GM21737 (cell line): ENCODE results near the gene PRR36.
"Not testable (repeated sequence)": the region's sequence is repeated elsewhere in the genome, so short reads cannot be mapped to it uniquely, and the experiment has no call there.

Experiments used
- ATAC-seq: cut with Tn5 transposase; IDR thresholded peaks from one replicate; pipeline ENCODE4 v1.9.1; 2021; ENCODE audit warnings: mild to moderate bottlenecking, moderate library complexity; ENCODE audit not compliant: unreplicated experiment

Gene PRR36

DNA sequence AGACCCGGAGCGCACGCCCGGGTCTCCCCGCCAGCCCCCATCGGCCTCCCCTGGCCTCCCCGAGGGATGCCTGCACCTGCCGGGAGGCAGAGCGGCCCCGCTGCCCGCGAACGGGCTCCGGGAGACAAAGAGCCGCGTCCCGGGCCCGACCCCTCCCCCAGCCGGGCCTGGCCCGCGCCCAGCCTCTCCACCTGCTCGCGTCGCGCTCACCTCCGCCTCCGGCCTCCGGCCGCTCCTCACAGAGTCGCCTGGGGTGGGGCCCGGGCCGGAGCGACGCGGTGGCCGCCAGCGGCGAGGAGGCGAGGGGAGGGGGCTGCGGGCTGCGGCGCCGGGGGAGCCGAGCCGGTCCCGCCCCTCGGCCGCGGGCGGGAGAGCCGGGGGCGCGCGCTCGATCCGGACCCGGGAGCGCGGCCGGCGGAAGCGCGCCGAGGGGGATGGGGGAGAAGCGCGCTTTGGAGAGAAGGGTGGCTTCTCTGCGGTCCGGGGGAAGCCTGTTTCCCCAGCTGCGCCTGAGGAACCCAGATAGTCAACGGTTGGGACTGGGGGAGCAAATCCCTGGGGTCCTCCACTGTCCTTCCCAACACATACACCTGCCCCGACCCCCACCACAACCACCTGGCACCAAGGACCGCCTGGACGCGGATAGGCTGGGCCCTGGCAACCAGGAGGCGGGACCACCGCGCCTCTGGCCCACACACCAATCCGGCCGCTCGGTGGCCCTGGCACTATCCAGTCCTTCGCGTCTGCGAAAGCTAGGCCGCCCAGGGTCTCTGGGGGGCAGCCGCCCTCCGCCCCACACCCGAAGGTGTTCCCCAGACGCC, at the start of gene PRR36:
Gene PRR36 (minus strand): TSS at position 315 of the 821 bp plus-strand sequence. CDS start 701 bp downstream, outside the sequence.
- ATAC-seq = no peak

DNA sequence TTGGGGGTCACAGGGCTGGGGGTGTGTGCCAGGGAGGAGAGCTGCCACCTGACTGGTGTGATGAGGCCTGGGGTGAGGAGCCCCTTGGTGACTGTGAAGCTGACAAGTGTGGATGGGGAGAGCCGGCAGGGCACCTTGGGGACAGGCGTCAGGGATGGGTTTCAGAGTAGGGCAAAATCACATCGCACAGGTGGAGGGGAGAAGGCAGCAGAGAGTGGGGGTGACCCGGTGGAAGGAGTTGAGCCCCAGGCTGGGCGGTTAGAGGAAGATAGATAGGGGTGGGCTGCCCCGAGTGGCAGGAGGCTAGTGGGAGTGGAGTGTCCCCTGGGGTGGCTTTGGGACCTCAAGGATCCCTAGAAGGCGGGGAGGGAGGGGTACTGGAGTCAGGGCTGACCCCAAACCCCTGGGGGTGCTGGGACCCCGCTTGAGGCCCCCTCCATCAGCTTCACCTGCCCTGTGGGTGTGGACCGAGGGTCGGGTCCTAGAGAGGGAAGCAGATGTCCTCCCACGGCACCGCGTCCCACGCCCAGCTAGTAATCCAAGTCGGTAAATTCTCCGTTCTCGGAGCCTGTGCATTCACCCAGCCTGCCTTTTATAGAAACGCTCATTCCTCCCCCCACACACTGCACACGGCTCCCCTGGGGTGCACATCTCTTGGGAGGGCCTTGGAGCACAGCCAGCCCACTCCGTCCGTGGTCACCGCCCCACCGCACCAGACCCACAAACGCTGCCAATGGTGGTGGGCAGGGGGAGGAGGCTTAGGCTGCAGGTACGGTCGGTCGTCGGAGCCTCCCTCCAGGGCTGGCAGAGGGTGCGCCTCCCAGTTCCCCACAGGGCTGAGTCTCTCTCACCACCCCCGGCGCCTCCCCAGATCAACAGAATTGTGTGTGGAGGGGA, 49.4 kb upstream of the PRR36 start:
- no peak for ATAC-seq

DNA sequence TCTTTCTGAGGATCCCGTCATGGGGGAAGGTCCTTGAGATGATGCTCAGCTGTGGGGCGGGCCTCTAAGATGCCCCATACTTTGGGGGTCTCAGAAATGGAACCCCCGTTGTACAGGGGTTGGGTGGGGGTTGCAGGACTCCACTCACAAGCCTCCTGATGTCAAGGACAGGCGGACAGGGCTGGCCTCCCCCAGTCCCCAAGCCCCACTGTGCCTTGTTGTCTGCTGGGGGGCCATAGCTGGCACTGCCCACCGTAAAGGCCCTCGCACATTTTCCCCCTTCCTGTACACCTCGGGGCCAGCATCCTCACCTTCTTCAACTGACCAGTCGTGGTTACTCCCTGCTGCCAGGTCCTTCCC, 48.6 kb upstream of the PRR36 start:
- ATAC-seq = no peak

DNA sequence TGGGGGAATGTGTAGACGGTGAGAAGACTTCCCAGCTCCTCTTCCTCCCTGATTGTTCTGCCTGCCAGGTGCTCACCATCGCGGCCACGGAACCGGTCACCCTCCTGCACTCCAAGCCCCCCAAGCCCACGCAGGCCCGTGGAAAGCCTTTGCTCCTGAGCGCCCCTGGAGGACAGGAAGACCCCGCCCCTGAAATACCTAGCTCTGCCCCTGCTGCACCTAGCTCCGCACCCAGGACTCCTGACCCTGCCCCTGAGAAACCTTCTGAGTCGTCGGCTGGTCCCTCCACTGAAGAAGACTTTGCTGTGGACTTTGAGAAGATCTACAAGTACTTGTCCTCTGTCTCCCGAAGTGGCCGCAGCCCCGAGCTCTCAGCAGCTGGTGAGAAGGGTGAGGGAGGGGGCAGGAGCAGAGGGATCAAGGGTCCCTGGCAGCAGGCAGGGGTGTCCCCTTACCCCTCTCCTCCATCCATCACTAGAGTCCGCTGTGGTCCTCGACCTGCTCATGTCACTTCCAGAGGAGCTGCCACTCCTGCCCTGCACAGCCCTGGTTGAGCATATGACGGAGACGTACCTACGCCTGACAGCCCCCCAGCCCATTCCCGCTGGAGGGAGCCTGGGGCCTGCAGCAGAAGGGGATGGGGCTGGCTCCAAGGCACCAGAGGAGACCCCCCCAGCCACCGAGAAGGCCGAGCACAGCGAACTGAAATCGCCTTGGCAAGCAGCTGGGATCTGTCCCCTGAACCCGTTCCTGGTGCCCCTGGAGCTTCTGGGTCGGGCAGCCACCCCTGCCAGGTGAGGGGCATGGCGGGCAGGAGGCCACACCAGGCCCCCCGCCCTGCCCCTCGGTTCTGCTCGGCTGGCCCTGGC, 48.0 kb upstream of the PRR36 start:
- ATAC-seq = no peak

DNA sequence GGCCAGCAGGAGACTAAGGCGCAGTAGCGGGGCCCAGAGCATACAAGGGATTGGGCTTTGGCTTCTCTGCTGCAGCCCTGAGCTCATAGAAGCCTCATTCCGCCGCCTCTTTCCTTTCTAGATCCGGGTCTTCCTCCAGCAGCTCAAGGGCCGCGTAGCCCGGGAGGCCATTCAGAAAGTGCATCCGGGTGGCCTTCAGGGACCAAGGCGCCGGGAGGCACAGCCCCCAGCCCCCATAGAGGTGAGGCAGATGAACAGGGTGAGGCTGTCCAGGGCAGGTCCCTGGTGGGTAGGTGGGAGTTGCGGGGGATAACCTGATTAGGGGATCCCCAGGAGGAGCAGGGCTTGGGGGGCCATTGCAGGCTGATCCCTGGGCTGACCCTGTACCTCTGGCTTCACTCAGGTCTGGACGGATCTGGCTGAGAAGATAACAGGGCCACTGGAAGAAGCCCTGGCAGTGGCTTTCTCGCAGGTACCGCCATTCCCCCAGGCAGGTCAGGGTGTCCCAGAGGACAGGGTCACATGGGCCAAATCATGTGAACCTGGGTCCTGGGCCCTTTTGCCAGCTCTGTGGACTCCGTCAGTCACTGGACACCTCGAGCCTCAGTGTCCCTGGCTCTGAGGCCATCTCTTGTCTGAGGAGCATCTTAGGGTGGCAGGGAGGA, 47.2 kb upstream of the PRR36 start:
- ATAC-seq = no peak

DNA sequence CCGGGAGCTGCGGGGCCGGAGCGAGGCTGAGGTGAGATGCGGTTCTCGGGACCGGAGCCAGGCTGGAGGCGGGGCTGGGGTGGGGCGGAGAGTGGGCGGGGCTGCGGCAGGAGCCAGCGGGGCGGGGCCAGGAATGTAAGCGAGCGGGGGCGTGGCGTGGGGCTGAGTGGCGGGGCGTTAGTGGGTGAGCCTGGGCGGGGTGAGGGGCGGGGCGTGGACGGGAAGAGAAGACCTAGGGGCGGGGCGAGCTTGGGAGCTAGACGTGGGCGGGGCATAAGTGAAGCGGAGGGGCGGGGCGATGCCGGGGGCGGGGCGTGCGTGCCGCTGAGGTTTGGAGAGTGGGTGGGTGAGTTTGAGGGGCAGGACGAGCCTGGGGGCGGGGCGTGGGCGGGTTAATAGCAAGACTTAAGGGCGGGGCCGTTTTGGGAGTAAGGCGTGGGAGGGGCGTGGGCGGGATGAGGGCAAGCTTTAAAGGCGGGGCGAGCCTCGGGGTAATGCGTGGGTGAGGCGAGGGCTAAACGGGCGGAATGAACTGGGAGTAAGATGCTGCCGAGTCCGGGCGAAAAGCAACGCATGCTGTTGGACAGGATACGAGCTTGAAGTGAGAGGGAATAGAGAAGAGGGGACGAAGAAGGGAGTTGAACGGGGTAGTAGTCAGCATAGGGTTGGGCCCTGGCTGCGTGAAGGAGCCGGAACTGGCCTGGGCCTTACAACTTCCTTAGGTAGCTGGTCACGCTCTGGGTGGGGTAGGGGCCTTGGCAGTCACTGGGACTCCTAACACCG, 46.5 kb upstream of the PRR36 start:
- ATAC-seq = peak; percentile 37

DNA sequence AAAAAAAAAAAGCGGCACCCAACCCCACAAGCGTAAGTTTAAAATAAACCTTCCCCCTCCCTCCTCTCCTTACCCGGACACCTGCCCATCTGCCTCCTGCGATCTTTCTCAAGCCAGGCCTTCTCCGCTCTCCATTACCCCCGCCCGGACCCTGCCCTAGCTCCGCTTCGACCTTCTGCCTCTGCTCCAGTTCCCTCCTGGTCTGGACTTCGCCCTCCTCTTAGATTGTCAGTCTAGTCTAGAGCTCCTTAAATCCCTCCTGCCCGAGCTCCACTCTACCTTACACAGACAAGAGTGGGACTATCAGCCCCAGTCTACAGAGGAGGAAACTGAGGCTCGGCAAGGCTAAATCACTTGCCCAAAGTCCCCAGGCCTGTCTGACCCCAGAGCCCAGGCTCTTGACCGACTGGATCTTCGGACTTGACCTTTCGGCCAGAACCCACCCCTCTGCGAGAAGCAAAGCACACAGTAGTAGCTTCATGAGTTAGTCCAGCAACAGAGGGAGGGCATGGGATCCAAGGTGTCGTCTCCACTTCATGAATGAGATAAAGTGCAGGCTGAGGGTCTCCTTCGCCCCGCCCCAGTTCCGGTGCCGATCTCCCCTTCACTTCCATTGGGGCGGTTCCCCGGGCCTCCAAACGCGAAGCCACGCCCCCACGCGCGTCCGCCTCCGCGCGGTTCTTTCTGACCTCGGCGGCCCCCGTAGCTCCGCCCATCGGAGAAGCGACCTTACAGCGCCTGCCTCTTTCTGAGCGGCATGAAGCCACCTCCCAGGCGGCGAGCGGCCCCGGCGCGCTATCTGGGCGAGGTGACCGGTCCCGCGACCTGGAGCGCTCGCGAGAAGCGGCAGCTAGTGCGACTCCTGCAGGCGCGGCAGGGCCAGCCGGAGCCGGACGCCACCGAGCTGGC, 45.7 kb upstream of the PRR36 start, which contains the start of gene SNAPC2:
Gene SNAPC2 (plus strand): TSS at position 729 of the 909 bp plus-strand sequence. CDS start 29 bp downstream, at position 758.
- peak; percentile 48 for ATAC-seq

DNA sequence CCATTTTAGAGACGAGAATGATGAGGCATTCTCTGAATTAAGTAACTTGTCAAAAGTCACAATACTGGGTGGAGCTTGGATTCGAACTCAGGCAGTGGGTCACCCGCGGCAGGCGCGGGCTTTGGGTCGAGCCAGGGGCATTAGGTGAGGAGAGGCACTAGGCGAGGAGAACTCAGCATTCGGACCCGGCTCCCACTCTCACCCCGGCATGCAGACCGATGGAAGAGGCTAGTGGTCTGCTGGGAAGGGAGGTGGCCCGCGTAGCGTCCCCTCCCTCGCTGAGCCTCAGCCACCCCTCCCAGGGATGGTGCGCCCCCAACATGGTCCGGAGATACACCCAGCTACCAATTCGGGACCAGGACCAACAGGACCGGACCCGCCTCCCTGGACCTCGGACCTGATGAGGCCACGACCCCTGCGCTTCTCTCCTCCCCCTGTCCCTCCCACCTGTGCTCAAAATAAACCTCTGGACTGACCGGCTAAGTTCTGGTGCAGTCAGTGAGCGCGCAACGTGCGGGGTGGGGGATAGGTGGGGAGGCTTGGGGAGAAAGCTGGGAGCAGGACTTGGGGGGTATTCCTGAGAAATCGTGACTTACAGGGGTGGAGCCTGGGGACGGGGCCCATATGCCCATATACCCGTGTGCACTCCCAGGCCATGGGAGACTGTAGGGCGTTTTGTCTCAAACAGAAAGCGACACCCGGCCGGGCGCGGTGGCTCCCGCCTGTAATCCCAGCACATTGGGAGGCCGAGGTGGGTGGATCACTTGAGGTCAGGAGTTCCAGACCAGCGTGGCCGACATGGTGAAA, 44.6 kb upstream of the PRR36 start:
- ATAC-seq = no peak

DNA sequence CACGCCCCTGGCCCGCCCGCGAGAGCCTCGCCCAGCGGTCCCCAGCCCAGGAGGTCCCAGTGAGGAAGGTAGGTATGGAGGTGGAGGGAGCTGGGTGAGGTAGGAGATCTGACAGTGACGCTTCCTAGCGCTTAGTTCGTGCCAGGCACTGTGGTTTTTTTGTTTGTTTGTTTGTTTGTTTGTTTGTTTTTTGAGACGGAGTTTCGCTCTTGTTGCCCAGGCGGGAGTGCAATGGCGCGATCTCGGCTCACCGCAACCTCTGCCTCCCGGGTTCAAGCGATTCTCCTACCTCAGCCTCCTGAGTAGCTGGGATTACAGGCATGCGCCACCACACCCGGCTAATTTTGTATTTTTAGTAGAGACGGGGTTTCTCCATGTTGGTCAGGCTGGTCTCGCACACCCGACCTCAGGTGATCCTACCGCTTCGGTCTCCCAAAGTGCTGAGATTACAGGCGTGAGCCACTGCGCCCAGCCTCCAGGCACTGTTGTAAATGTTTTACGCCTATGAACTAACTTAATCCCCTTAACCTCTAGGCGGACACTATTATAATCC, 43.9 kb upstream of the PRR36 start:
- not testable (repeated sequence) for ATAC-seq

DNA sequence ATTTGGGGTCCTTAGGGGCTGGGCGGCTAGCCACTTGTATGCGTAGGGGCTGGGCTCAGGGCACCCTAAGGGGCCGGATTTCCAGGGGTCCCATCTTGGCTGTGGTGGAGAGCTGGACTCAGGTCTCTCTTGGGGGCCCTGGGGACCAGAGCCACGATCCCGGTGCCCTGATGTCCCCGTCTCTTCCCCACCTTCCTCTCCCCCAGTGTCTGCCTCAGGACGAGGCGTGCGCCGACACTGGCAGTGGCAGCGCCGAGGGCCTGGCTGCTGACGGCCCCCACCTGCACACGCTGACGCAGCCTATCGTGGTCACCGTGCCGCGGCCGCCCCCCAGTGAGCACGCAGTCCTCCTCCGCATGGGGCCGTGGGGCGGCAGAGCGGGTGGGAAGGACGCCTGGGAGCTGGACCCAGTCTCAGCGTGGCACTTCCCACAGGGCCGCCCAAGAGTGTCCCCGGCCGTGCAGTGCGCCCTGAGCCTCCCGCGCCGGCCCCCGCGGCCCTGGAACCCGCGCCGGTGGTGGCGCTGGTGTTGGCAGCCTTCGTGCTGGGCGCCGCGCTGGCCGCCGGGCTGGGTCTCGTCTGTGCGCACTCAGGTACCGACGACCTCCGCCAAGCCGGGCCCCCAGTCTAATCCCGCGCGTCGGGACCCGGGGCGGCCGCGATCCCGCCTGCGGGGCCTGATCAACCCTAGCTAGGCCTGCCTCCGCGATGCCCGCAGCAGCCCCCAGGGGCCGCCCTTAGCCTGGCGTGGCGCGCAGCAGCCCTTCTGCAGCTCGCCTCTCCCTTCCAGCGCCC, 43.3 kb upstream of the PRR36 start:
- no peak for ATAC-seq

DNA sequence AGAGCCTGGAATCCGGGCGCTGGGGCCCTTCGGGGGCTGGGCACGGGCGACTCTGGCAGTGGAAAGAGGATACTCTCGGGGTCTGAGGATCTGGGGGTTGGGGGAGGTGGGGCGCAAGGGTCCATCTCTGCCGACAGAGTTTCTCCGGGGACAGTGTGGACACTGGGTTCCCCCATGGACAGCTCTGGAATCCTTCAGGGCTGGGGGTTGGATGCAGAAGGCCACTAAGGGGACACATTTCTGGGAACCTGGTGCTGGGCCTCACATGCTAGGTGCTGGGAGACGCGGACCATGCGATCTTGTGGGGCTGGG, 42.7 kb upstream of the PRR36 start:
- no peak for ATAC-seq

DNA sequence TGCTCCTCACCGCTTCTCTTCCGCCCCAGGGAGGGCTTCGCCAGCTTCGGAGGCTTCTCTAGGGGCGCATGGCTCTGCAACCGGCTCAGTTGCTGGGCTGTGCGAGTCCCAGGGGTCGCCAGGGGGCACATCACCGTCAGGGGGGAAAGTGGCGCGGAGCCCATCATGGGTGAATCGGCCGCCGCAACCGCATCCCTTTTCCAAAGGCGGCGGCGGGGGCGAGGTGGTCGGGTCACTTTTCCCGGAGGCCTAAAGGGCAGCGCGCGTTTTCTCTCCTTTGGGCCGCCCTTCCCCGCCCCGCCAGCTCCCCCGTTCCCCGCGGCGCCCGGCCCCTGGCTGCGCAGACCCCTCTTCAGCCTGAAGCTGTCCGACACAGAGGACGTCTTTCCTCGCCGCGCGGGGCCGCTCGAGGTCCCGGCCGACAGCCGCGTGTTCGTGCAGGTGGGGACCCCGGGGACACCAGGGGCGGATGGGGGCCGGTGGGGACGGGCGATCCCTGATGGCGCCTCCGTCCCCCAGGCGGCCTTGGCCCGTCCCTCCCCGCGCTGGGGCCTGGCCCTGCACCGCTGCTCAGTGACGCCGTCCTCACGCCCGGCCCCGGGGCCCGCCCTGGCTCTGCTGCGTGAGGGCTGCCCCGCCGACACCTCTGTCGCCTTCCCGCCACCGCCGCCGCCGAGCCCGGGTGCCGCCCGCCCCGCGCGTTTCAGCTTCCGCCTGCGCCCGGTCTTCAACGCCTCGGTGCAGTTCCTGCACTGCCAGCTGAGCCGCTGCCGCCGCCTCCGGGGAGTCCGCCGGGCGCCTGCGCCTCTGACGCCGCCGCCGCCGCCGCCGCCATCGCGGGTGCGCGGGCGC, 42.1 kb upstream of the PRR36 start:
- no peak for ATAC-seq

DNA sequence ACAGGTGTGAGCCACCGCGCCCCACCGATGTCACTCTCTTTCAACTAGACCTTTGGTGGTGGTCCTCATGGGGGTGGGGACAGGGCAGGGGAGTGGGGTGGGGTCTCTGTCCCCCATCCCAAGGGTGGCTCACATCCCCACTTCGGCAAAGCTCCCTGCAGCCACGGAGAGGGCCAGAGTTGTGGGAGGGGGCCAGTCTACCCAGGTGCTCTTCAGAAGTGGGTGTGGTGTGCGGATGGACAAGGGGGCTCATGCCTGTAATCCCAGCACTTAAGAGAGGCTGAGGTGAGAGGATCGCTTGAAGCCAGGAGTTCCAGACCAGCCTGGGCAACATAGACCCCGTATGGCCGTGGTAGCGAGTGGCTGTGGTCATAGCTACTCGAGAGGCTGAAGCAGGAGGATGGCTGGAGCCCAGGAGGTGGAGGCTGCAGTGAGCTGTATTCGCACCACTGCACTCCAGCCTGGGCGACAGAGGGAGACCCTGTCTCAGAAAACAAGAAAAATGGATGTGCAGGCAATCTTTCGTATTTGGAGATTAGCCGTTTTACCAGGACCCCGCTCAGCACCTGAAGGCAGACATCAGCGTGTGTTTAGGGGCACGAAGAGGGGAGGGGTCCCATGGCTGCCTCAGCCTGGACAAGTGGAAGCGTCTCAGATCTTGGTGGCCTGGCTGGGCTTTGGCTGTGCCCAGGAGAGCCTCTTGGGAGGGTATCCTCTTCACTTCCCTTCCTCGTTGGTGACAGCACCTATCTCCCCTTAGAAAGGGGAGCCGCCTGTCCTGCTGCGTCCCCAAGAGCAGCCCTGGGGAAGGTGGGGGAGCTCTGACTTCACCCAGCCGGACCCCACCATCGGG, 41.3 kb upstream of the PRR36 start:
- no peak for ATAC-seq

DNA sequence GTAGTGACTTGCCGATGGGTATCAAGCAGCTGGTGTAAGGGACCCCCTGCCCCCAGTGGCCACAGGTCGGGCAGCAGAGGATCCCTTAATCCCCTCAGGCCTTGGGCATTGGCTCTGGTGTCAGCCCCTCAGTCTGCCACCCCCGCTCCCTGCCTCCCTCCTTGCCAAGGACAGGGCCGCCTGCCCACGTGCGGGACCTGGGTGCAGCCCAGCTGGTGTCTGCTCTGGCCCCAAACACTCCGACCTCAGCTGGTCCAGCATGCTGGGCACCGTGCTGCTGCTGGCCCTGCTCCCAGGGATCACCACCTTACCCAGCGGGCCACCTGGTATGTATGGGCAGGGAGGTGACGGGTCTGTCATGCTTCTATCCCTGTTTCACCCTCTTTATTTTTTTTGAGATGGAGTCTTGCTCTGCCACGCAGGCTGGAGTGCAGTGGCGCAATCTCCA, 40.4 kb upstream of the PRR36 start, which contains the start of gene TGFBR3L:
Gene TGFBR3L (plus strand): TSS at position 233 of the 448 bp plus-strand sequence.
- no peak for ATAC-seq

DNA sequence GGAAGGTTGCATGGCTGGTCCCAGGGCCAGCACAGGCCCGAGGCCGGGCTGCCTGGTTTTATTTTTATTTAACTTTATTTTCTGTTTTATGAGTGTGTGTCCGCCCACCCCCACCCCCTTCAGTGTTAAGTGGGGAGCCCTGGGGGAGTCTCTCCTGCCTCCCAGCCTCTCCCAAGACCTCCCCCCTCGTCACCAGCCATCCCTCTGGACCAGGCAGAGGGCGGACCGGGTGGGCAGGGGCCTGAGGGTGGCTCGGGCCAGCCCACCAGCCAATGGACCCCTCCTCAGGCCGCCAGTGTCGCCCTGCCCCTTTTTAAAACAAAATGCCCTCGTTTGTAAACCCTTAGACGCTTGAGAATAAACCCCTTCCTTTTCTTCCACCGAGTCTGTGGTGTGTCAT, 39.9 kb upstream of the PRR36 start:
- ATAC-seq = no peak
